ENCODE results near the gene E2F4. TPM values are rescaled to one million over a fixed set of nuclear protein-coding genes. Genes with fewer than 3 reads are reported as not detected.

Gene E2F4
- total RNA-seq, 1 experiment from 2014 or later: 74.5 TPM

- TF ChIP-seq CTCF (IDR thresholded peaks at IDR 0.05) (no peak), SIN3A (IDR thresholded peaks at IDR 0.05; ENCODE audit: borderline replicate concordance, insufficient read depth, low read depth, low read length) (no peak), TCF7L2 (IDR thresholded peaks at IDR 0.05; ENCODE audit: low read depth, low read length) (no peak), REST (IDR thresholded peaks at IDR 0.05; ENCODE audit: insufficient read depth in 1 of 2, low read depth in 2 of 2, low read length in 1 of 2) (no peak), POLR2AphosphoS5 (IDR thresholded peaks at IDR 0.05; ENCODE audit: low read depth, low read length) (no peak)
Observed at GRCh38 chr16:67244387-67245185, 52.6 kb downstream of the E2F4 start.

GRCh38 chr16:67245186-67245585 lies 53.2 kb downstream of the E2F4 start:
- Histone ChIP-seq H3K4me3 (ENCODE audit: low read depth in 2 of 2, low read length in 2 of 2) (no peak overlapping the region), H3K36me3 (ENCODE audit: control insufficient read depth, insufficient read depth, low read length) (no peaks in the 10 kb centered on the region; the same call in 1 of the 2 replicates), H3K27me3 (ENCODE audit: control insufficient read depth, insufficient read depth, low read length) (no peaks in the 10 kb centered on the region), H3K27ac (ENCODE audit: low read length) (no peak overlapping the region), H3K9me3 (ENCODE audit: control insufficient read depth, insufficient read depth, low read depth, low read length) (no peaks in the 10 kb centered on the region), H3K4me1 (ENCODE audit: control insufficient read depth, insufficient read depth, low read length) (peaks cover 12% of the 10 kb centered on the region)
- no TSS peak for BruUV-seq (replicated peaks)
- ChIA-PET CTCF (no interaction called here), POLR2A (no interaction called here)
- ATAC-seq (no peak), DNase-seq (ENCODE audit: low read depth, low spot score) (no peak)
- TF ChIP-seq CTCF (IDR thresholded peaks at IDR 0.05) (no peak), REST (IDR thresholded peaks at IDR 0.05; ENCODE audit: insufficient read depth in 1 of 2, low read depth in 2 of 2, low read length in 1 of 2) (no peak), TCF7L2 (IDR thresholded peaks at IDR 0.05; ENCODE audit: low read depth, low read length) (no peak), POLR2AphosphoS5 (IDR thresholded peaks at IDR 0.05; ENCODE audit: low read depth, low read length) (no peak), SIN3A (IDR thresholded peaks at IDR 0.05; ENCODE audit: borderline replicate concordance, insufficient read depth, low read depth, low read length) (no peak)
- in situ Hi-C loops (cut with HindIII; ENCODE audit: low pct_unique_long_range_greater_than_20kb, low sequenced_read_pairs) (no loop called here), intact Hi-C loops (cut with micrococcal nuclease; ENCODE audit: unreplicated experiment) (no loop called here)

More at GRCh38 chr16:67244387-67245185, 52.6 kb downstream of the E2F4 start:
- ChIA-PET CTCF (no interaction called here), POLR2A (no interaction called here)
- DNase-seq (ENCODE audit: low read depth, low spot score): no peak
- in situ Hi-C loops (cut with HindIII; ENCODE audit: low pct_unique_long_range_greater_than_20kb, low sequenced_read_pairs): no loop called here
- Histone ChIP-seq H3K36me3 (ENCODE audit: control insufficient read depth, insufficient read depth, low read length) (no peaks in the 10 kb centered on the region; the same call in 1 of the 2 replicates), H3K4me1 (ENCODE audit: control insufficient read depth, insufficient read depth, low read length) (peaks cover 12% of the 10 kb centered on the region), H3K27me3 (ENCODE audit: control insufficient read depth, insufficient read depth, low read length) (no peaks in the 10 kb centered on the region), H3K9me3 (ENCODE audit: control insufficient read depth, insufficient read depth, low read depth, low read length) (no peaks in the 10 kb centered on the region), H3K4me3 (ENCODE audit: low read depth in 2 of 2, low read length in 2 of 2) (no peak overlapping the region), H3K27ac (ENCODE audit: low read length) (no peak overlapping the region)
- ATAC-seq: no peak
- intact Hi-C loops (cut with micrococcal nuclease; ENCODE audit: unreplicated experiment): no loop called here
- BruUV-seq (replicated peaks): no TSS peak

All from Panc1 (cell line).